RWPE2 (cell line): ENCODE results near the gene FLT1.

Experiments used
- ATAC-seq: fragments of 200-7000 bp; cut with Tn5 transposase; 3 replicates; pipeline ENCODE4 v1.9.1; 2021; ENCODE audit warnings: low read depth
- DNase-seq: peaks from one replicate; pipeline ENCODE4 v3.0.0-alpha.2; 2020; ENCODE audit warnings: low spot score
- H3K27ac ChIP-seq: fragments of 450-650 bp; 2 replicates; pipeline ENCODE4 v1.5.1; 2017; ENCODE audit warnings: mild to moderate bottlenecking; ENCODE audit not compliant: poor library complexity, severe bottlenecking
- H3K27me3 ChIP-seq: fragments of 250-450 bp; sonication (Bioruptor Pico); 2 replicates; pipeline ENCODE4 v1.5.1; 2021; ENCODE audit warnings: mild to moderate bottlenecking, moderate library complexity; ENCODE audit not compliant: insufficient read depth, poor library complexity, severe bottlenecking
- H3K36me3 ChIP-seq: fragments of 250-450 bp; sonication (Bioruptor Pico); 2 replicates; pipeline ENCODE4 v1.5.1; 2020; ENCODE audit warnings: low read depth, mild to moderate bottlenecking, moderate library complexity
- H3K4me1 ChIP-seq: fragments of 250-450 bp; sonication (Bioruptor Pico); 2 replicates; pipeline ENCODE4 v1.5.1; 2021; ENCODE audit warnings: mild to moderate bottlenecking, moderate library complexity; ENCODE audit not compliant: insufficient read depth, poor library complexity, severe bottlenecking
- H3K4me3 ChIP-seq: fragments of 250-450 bp; sonication (Bioruptor Pico); 2 replicates; pipeline ENCODE4 v1.5.1; 2021; ENCODE audit warnings: mild to moderate bottlenecking, moderate library complexity; ENCODE audit not compliant: severe bottlenecking
- H3K9me3 ChIP-seq: fragments of 250-450 bp; sonication (Bioruptor Pico); 2 replicates; pipeline ENCODE4 v1.5.1; 2021; ENCODE audit warnings: mild to moderate bottlenecking, moderate library complexity; ENCODE audit not compliant: severe bottlenecking
- TF ChIP-seq, protein P1 (sequence below): fragments of 450-650 bp; IDR thresholded peaks from one replicate; pipeline ENCODE4 v1.5.1; 2017; ENCODE audit warnings: mild to moderate bottlenecking, moderate library complexity; ENCODE audit not compliant: poor library complexity, severe bottlenecking

FLT1 gene

DNA sequence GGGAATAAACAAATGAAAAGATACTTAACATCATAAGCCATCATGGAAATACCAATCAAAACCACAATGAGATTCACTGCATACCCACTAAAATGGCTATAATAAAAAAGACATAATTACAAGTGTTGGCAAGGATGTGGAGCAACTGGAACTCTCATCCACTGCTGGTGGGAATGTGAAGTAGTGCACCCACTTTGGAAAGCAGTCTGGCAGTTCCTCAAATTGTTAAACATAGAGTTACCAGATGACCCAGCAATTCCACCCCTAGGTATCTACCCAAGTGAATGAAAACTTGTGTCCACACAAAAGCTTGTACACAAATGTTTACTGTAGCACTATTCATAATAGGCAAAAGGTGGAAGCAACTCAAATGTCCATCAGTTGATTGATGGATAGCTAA is 46.9 kb downstream of the FLT1 start:
- H3K36me3 ChIP-seq: no peaks in the 10 kb centered on the region
- H3K9me3 ChIP-seq: no peaks in the 10 kb centered on the region
- no peak for DNase-seq

DNA sequence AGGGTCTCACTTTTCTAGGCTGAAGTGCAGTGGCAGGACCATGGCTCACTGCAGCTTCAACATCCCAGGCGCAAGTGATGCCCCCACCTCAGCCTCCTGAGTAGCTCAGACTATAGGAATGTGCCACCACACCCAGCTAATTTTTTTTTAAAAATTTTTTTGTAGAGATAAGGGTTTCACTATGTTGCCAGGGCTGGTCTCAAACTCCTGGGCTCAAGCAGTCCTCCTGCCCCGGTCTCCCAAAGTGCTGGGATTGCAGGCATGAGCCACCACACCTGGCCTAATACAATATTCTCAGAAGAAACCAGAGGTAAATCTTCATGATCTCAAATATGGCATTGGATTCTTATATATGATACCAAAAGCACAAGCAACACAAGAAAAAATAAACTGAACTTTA is 47.7 kb downstream of the FLT1 start:
- H3K4me3 ChIP-seq: no peak overlapping the region

More for the DNA sequence above, 46.9 kb downstream of the FLT1 start:
- H3K27ac ChIP-seq: no peak overlapping the region
- H3K4me1 ChIP-seq: no peaks in the 10 kb centered on the region
- TF ChIP-seq, protein P1, sequence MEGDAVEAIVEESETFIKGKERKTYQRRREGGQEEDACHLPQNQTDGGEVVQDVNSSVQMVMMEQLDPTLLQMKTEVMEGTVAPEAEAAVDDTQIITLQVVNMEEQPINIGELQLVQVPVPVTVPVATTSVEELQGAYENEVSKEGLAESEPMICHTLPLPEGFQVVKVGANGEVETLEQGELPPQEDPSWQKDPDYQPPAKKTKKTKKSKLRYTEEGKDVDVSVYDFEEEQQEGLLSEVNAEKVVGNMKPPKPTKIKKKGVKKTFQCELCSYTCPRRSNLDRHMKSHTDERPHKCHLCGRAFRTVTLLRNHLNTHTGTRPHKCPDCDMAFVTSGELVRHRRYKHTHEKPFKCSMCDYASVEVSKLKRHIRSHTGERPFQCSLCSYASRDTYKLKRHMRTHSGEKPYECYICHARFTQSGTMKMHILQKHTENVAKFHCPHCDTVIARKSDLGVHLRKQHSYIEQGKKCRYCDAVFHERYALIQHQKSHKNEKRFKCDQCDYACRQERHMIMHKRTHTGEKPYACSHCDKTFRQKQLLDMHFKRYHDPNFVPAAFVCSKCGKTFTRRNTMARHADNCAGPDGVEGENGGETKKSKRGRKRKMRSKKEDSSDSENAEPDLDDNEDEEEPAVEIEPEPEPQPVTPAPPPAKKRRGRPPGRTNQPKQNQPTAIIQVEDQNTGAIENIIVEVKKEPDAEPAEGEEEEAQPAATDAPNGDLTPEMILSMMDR: no peak
- no peak overlapping the region for H3K4me3 ChIP-seq
- no peak for ATAC-seq
- peaks cover 4% of the 10 kb centered on the region for H3K27me3 ChIP-seq

DNA sequence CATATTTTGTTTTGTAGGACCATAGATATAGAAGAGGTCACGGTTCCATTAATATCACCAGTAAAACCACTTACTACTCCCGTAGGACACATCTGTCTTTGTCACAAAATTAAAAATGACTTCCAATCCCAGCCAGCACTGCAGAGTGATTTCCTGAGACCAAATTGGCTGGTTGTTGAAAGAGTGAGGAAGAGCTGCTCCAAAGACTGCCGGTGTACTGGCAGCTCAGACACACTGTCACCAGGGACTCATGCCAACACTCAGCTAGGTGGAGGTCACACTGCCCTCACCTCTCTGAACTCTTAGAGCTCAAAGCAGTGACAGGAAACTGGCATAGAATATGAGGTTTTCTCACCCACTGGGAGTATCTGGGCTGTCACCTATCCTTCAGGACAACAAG is 52.1 kb downstream of the FLT1 start:
- H3K4me1 ChIP-seq: no peaks in the 10 kb centered on the region
- no peak overlapping the region for H3K4me3 ChIP-seq
- TF ChIP-seq, protein P1: no peak
- ATAC-seq (no peak), DNase-seq (no peak)
- H3K9me3 ChIP-seq: no peaks in the 10 kb centered on the region
- H3K27ac ChIP-seq: no peak overlapping the region
- no peaks in the 10 kb centered on the region for H3K36me3 ChIP-seq
- peaks cover 6% of the 10 kb centered on the region for H3K27me3 ChIP-seq

More for the DNA sequence above, 47.7 kb downstream of the FLT1 start:
- DNase-seq (no peak), ATAC-seq (no peak)
- no peak overlapping the region for H3K27ac ChIP-seq
- H3K4me1 ChIP-seq: no peaks in the 10 kb centered on the region
- TF ChIP-seq, protein P1: no peak
- H3K36me3 ChIP-seq: no peaks in the 10 kb centered on the region
- H3K27me3 ChIP-seq: peaks cover 2% of the 10 kb centered on the region
- H3K9me3 ChIP-seq: no peaks in the 10 kb centered on the region

DNA sequence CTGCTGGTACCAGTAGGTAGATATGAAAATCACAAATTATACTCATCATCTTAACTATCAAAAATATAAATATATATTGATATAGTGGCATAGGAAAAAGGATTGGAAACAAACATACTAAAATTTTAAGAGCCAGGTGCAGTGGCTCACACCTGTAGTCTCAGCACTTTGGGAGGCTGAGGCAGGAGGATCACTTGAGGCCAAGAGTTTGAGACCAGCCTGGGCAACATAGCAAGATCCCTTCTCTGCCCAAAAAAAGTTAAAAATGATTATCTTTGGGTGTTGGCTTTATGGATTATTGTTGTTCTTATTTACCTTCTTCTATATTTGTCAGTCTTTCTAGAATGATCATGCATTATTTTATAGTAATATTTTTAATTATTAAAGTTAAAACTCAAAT is 53.4 kb downstream of the FLT1 start:
- no peak for DNase-seq
- no peak for ATAC-seq
- no peak overlapping the region for H3K4me3 ChIP-seq
- no peaks in the 10 kb centered on the region for H3K36me3 ChIP-seq
- H3K4me1 ChIP-seq: no peaks in the 10 kb centered on the region
- no peak overlapping the region for H3K27ac ChIP-seq
- TF ChIP-seq, protein P1: no peak
- H3K27me3 ChIP-seq: peaks cover 10% of the 10 kb centered on the region
- no peaks in the 10 kb centered on the region for H3K9me3 ChIP-seq

DNA sequence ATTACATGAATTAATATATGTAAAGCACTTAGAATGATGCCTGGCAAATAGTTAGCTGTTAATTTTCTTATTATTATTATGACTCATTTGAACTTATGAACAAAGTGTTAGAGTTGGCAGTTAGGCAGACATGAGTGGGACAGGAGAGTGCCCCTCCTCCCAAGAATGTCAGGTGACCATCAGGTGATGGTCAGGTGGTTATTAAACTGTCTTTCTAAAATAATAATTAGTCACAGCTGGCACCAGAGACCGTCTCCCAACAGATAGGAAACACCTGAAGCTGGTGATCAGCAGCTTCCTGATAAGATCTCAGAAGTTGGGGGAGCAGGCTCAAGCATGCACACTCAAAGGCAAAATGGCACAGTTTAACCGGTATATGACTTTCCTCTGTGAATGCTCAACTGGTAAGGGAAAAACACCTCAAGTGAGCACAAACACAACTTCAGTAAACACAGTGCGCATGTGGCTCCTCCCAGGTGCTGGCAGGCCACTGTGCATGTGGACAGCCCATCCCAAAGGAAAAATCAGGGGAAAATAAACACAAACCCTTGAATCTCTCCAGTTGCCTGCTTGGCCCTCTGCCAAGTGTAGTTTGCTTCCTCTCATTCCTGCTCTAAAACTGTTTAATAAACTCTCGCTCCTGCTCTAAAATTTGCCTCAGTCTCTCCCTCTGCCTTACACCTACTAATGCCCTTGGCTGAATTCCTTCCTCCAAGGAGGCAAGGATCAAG is 54.0 kb downstream of the FLT1 start:
- Histone ChIP-seq H3K36me3 (no peaks in the 10 kb centered on the region), H3K4me3 (no peak overlapping the region), H3K27me3 (peaks cover 13% of the 10 kb centered on the region), H3K9me3 (no peaks in the 10 kb centered on the region), H3K27ac (no peak overlapping the region), H3K4me1 (no peaks in the 10 kb centered on the region)
- DNase-seq (no peak), ATAC-seq (no peak)
- TF ChIP-seq, protein P1: no peak
